K562 (cell line): ENCODE results near the gene SCN4A. TPM values are rescaled to one million over a fixed set of nuclear protein-coding genes. Genes with fewer than 3 reads are reported as not detected.

Source experiments
- ATAC-seq: fragments of 200-7000 bp; cut with Tn5 transposase; 3 replicates; pipeline ENCODE4 v1.9.1; 2020; ENCODE audit warnings: moderate library complexity
- BruUV-seq: library from RNA; stranded (reverse); fragments of 400-500 nt; replicated peaks from 2 replicates; lab custom pipeline; 2021; lab: Mats Ljungman, UMichigan
- CTCF ChIA-PET: fragments of 300-600 bp; formaldehyde crosslinking; extraction: SDS; loops from one replicate; lab custom pipeline; 2021; ENCODE audit warnings: low intra/inter-chr PET ratio; lab: Yijun Ruan, JAX
- POLR2A ChIA-PET: fragments of 300-600, 350-650 bp; sonication (Branson Sonifier 250); formaldehyde crosslinking; extraction: SDS; loops from one replicate; lab custom pipeline; 2021; ENCODE audit warnings: antibody characterized with exemption, inconsistent platforms; lab: Yijun Ruan, JAX
- DNase-seq, 4 experiments: peaks; one replicate each; pipeline versions ENCODE4 v3.0.0 to v3.0.0-alpha.2; 2011 to 2018; ENCODE audit warnings: low spot score in 3 of 4, mixed read lengths in 3 of 4; ENCODE audit errors: extremely low read depth in 1 of 4
- FAIRE-seq: peaks from 2 replicates; lab custom pipeline; 2011; peaks lifted over from hg19 to GRCh38; lab: Jason Lieb, UNC
- H2AFZ ChIP-seq: 2 replicates; pipeline ENCODE4 v1.6.0; 2011; ENCODE audit warnings: low read depth, low read length, control low read depth, inconsistent platforms
- H3K27ac ChIP-seq: fragments of 200-600 bp; 3 replicates; pipeline ENCODE4 v1.8.0; 2011; ENCODE audit warnings: low read depth, mild to moderate bottlenecking, control low read depth, inconsistent platforms, low read length, moderate library complexity, mixed read lengths; ENCODE audit errors: extremely low read depth
- H3K27me3 ChIP-seq, 2 experiments: fragments of 300-600 bp in 1 of 2; 2 replicates in 1 of 2; 3 replicates in 1 of 2; pipeline versions ENCODE4 v1.6.0 to v1.8.0; 2011; ENCODE audit warnings: inconsistent platforms in 2 of 2, low read length in 2 of 2, mild to moderate bottlenecking in 1 of 2, mixed read lengths in 1 of 2, moderate library complexity in 1 of 2; ENCODE audit not compliant: control insufficient read depth in 2 of 2, insufficient read depth in 2 of 2
- H3K36me3 ChIP-seq: fragments of 300-600 bp; 3 replicates; pipeline ENCODE4 v1.8.0; 2011; ENCODE audit warnings: mild to moderate bottlenecking, low read length, inconsistent platforms; ENCODE audit not compliant: control insufficient read depth, insufficient read depth
- H3K4me1 ChIP-seq, 2 experiments: fragments of 200-600 bp in 1 of 2; replicated peaks in 1 of 2; 2 replicates in 1 of 2; 3 replicates in 1 of 2; pipeline versions ENCODE4 v1.5.1 to v1.8.0; 2011; ENCODE audit warnings: inconsistent platforms in 2 of 2, low read length in 2 of 2, mild to moderate bottlenecking in 1 of 2, mixed read lengths in 1 of 2, moderate library complexity in 1 of 2; ENCODE audit not compliant: control insufficient read depth in 2 of 2, insufficient read depth in 2 of 2
- H3K4me2 ChIP-seq: 2 replicates; pipeline ENCODE4 v1.6.1; 2011; ENCODE audit warnings: low read length, control low read depth, inconsistent platforms, mixed read lengths; ENCODE audit not compliant: insufficient read depth
- H3K4me3 ChIP-seq: fragments of 200-600 bp; sonication (generic), shearing (Covaris generic); 2 replicates; pipeline ENCODE4 v1.5.1; 2016; ENCODE audit warnings: control low read depth, inconsistent platforms
- H3K79me2 ChIP-seq: fragments of 200-600 bp; 3 replicates; pipeline ENCODE4 v1.8.0; 2011; ENCODE audit warnings: low read length, inconsistent platforms; ENCODE audit not compliant: control insufficient read depth, insufficient read depth
- H3K9ac ChIP-seq, 2 experiments: 2 replicates each; pipeline versions ENCODE4 v1.6.0 to v1.6.1; 2011; ENCODE audit warnings: low read depth in 2 of 2, low read length in 2 of 2, control low read depth in 1 of 2, inconsistent platforms in 1 of 2, mild to moderate bottlenecking in 1 of 2, mixed read lengths in 1 of 2; ENCODE audit not compliant: insufficient read depth in 1 of 2
- H3K9me1 ChIP-seq: one replicate; pipeline ENCODE4 v1.6.0; 2011; ENCODE audit warnings: inconsistent platforms, mild to moderate bottlenecking, low read length, moderate library complexity; ENCODE audit not compliant: control insufficient read depth, insufficient read depth
- H3K9me3 ChIP-seq: replicated peaks from 2 replicates; pipeline ENCODE4 v1.5.1; 2011; ENCODE audit warnings: low read depth, low read length, inconsistent platforms; ENCODE audit not compliant: control insufficient read depth, insufficient read depth
- H4K20me1 ChIP-seq: replicated peaks from 2 replicates; pipeline ENCODE4 v1.6.1; 2011; ENCODE audit warnings: low read length, inconsistent platforms, mixed read lengths; ENCODE audit not compliant: control insufficient read depth, insufficient read depth
- KLF13 ChIP-seq: fragments of 450-650 bp; IDR thresholded peaks from 2 replicates; pipeline ENCODE4 v1.6.1; 2016; ENCODE audit warnings: missing genetic modification characterization, low read depth, mild to moderate bottlenecking, missing compliant biosample characterization, moderate library complexity, borderline replicate concordance
- MIER1 ChIP-seq: fragments of 450-650 bp; IDR thresholded peaks from 2 replicates; pipeline ENCODE4 v1.6.1; 2016; ENCODE audit warnings: antibody characterized with exemption, mild to moderate bottlenecking, low read depth
- PCBP2 ChIP-seq: fragments of 200-400 bp; formaldehyde crosslinking; IDR thresholded peaks from 2 replicates; pipeline ENCODE4 v1.6.1; 2018; ENCODE audit warnings: low read length, low read depth, mild to moderate bottlenecking, moderate library complexity; ENCODE audit not compliant: poor library complexity, severe bottlenecking
- SAP30 ChIP-seq: fragments of 200-600 bp; sonication (generic); IDR thresholded peaks from 2 replicates; pipeline ENCODE4 v1.6.1; 2012; ENCODE audit warnings: borderline replicate concordance, low read depth, mild to moderate bottlenecking, moderate library complexity, low read length, control low read depth, inconsistent platforms; ENCODE audit not compliant: insufficient read depth, poor library complexity, severe bottlenecking
- ZNF57 ChIP-seq: fragments of 450-650 bp; formaldehyde crosslinking; IDR thresholded peaks from 2 replicates; pipeline ENCODE4 v1.4.0; 2020; ENCODE audit warnings: mild to moderate bottlenecking, moderate library complexity
- WGBS: fragments of 100-300 bp; shearing (Covaris generic); methylation state at CpG from one replicate; pipeline ENCODE4 v1.1.6; 2016; ENCODE audit warnings: low coverage, mixed read lengths; ENCODE audit not compliant: insufficient coverage; ENCODE audit errors: missing lambda C conversion rate; 5-methylcytosine and 5-hydroxymethylcytosine counted together
- in situ Hi-C: fragments of 300-500 bp; cut with MboI; formaldehyde crosslinking; loops from 4 replicates; pipeline ENCODE4 v1.15.0; 2018; ENCODE audit warnings: inconsistent platforms, mixed read lengths
- intact Hi-C: fragments of 100-400 bp; cut with micrococcal nuclease; formaldehyde crosslinking; loops from 2 replicates; pipeline ENCODE4 v1.14.2; 2022
- polyA plus RNA-seq, 8 experiments: library from polyadenylated mRNA; depleted of rRNA in 4 of 8; stranded (reverse) in 5 of 8; unstranded in 3 of 8; fragments of >200 nt; fragmentation: Nextera tagmentation in 2 of 8; fragmentation: Illumina TruSeq in 1 of 8; extraction: Ambion mirVana in 2 of 8; extraction: Trizol in 1 of 8; gene quantifications; 2 replicates each; pipeline versions ENCODE4 v1.2.1 to v1.2.3, GENCODE V29; 2011 to 2014; ENCODE audit warnings: inconsistent platforms in 1 of 8, missing spikeins in 1 of 8
- total RNA-seq, 7 experiments: library from RNA; depleted of rRNA in 6 of 7; stranded (reverse); fragments of >200 nt in 6 of 7; fragmentation: Illumina TruSeq in 2 of 7; extraction: Trizol in 2 of 7; gene quantifications; 2 replicates each; pipeline versions ENCODE4 v1.2.1 to v1.2.3, GENCODE V29; 2011 to 2021; ENCODE audit warnings: low replicate concordance in 1 of 7

Gene SCN4A
- total and polyA plus RNA-seq, 9 of the 15 experiments (the other 6 are each of a cell fraction or from before 2014, with no cell fraction given), result 0.29 to 2.6 (median 1.4) TPM

GRCh38 chr17:63934183-63935112 is 38.3 kb downstream of the SCN4A start:
- Histone ChIP-seq H3K9me3 (no peaks in the 10 kb centered on the region; the same call in 1 of the 2 replicates), H3K4me1 (peaks cover 0 to 35% of the 10 kb centered on the region in 2 experiments; a peak in 2 of 5 replicates), H3K79me2 (no peaks in the 10 kb centered on the region), H3K4me2 (no peak overlapping the region), H3K27ac (no peak overlapping the region), H3K36me3 (no peaks in the 10 kb centered on the region), H3K9ac (peak overlapping the region in 1 of 2 experiments; percentile 4; a peak in 1 of 4 replicates), H2AFZ (no peak overlapping the region), H4K20me1 (no peaks in the 10 kb centered on the region), H3K4me3 (no peak overlapping the region), H3K27me3 (peaks cover 9 to 22% of the 10 kb centered on the region in 2 experiments; a peak in 4 of 5 replicates), H3K9me1 (no peaks in the 10 kb centered on the region)
- no peak for TF ChIP-seq PCBP2
- TF ChIP-seq ZNF57 (CRISPR knock-in tag), result no peak
- TF ChIP-seq SAP30, result no peak
- no peak for TF ChIP-seq KLF13 (tag)
- no peak for TF ChIP-seq MIER1
- in situ Hi-C loops, result no loop called here
- FAIRE-seq (no peak), DNase-seq (no peak), ATAC-seq (no peak)
- no TSS peak for BruUV-seq
- WGBS, result 13% methylated on average over 21 of the region's 21 CpGs
- POLR2A ChIA-PET, result interaction anchor here (1.2 kb wide), 1 partner anchor 27 kb away, joined by 4 read pairs; no protein-coding TSS in a partner anchor
- intact Hi-C loops, result no loop called here
- CTCF ChIA-PET, result no interaction called here
